Frontal cortex (tissue), 4 donors: Measurements from ENCODE around the gene PYGO2. TPM values are rescaled to one million over a fixed set of nuclear protein-coding genes. Genes with fewer than 3 reads are reported as not detected.
"Not testable (repeated sequence)": the region's sequence is repeated elsewhere in the genome, so short reads cannot be mapped to it uniquely, and the experiment has no call there.

Experiments
- DNase-seq, 2 donors: peaks; one replicate each; pipeline ENCODE4 v3.0.0; 2012; ENCODE audit warnings: low spot score in 2 of 2
- FAIRE-seq: peaks from 2 replicates; lab custom pipeline; 2012; peaks lifted over from hg19 to GRCh38; lab: Jason Lieb, UNC
- small RNA-seq: library from RNA; depleted of rRNA; stranded (forward); fragments of <200 nt; gene quantifications from one replicate; pipeline ENCODE3, GENCODE V24; 2014
- total RNA-seq: library from RNA; depleted of rRNA; stranded (reverse); fragments of >200 nt; gene quantifications from one replicate; pipeline ENCODE4 v1.2.3, GENCODE V29; 2014
- donor health status: control.
- donor health status: control.
- donor health status: control.

Gene PYGO2
- total RNA-seq, 1 donor from 2014 or later, result 9.4 TPM

- FAIRE-seq (no peak), DNase-seq (no peak)
These were observed 35.4 kb downstream of the PYGO2 start for GRCh38 chr1:154926201-154926600.

GRCh38 chr1:154925335-154926170 lies 36.0 kb downstream of the PYGO2 start:
- DNase-seq (no peak), FAIRE-seq (no peak)

GRCh38 chr1:154923695-154924094 lies 37.9 kb downstream of the PYGO2 start:
- no peak for FAIRE-seq

GRCh38 chr1:154913273-154913672 lies 48.3 kb downstream of the PYGO2 start:
- no peak for DNase-seq
- FAIRE-seq, result no peak

More at GRCh38 chr1:154923695-154924094, 37.9 kb downstream of the PYGO2 start:
- DNase-seq, result no peak

GRCh38 chr1:154912755-154913154 lies 48.8 kb downstream of the PYGO2 start:
- no peak for FAIRE-seq
- no peak for DNase-seq

GRCh38 chr1:154911691-154912550 lies 49.7 kb downstream of the PYGO2 start:
- DNase-seq (no peak), FAIRE-seq (no peak)

- DNase-seq (no peak), FAIRE-seq (no peak)
These were observed 50.7 kb downstream of the PYGO2 start for GRCh38 chr1:154910851-154911250.

GRCh38 chr1:154908937-154909336 lies 52.6 kb downstream of the PYGO2 start:
- no peak for DNase-seq
- FAIRE-seq, result no peak

- not testable (repeated sequence) for FAIRE-seq, DNase-seq
These were observed 53.5 kb downstream of the PYGO2 start for GRCh38 chr1:154908129-154908528.

Small RNAs within 50 kb of the gene (small RNA-seq; reads per million reads assigned to genes)
- gene MIR4258 (not detected), gene RF00017 (not detected)

Other genes with a start within 250 kb of the PYGO2 start
- 2.4 TPM for gene KCNN3, start 91.5 kb downstream of the PYGO2 start, total RNA-seq
- 10.2 TPM for gene PMVK, start 25.1 kb downstream of the PYGO2 start, total RNA-seq
- 15.1 TPM for gene PBXIP1, start 5.7 kb downstream of the PYGO2 start, total RNA-seq
- gene SHC1, start 9.0 kb upstream of the PYGO2 start, total RNA-seq, result 6.9 TPM
- 12.6 TPM for gene CKS1B, start 12.9 kb upstream of the PYGO2 start, total RNA-seq
- 17.9 TPM for gene FLAD1, start 21.6 kb upstream of the PYGO2 start, total RNA-seq
- gene LENEP, start 31.8 kb upstream of the PYGO2 start, total RNA-seq, result 1.2 TPM
- 0.82 TPM for gene ZBTB7B, start 41.0 kb upstream of the PYGO2 start, total RNA-seq
- gene DCST2, start 72.0 kb upstream of the PYGO2 start, total RNA-seq, result under 0.01 TPM
- gene DCST1, start 72.0 kb upstream of the PYGO2 start, total RNA-seq, result not detected
- gene ADAM15, start 89.5 kb upstream of the PYGO2 start, total RNA-seq, result 11.8 TPM
- gene EFNA4, start 102.0 kb upstream of the PYGO2 start, total RNA-seq, result 0.82 TPM
- 9.8 TPM for gene EFNA3, start 117.1 kb upstream of the PYGO2 start, total RNA-seq
- gene EFNA1, start 166.1 kb upstream of the PYGO2 start, total RNA-seq, result 4.1 TPM
- gene SLC50A1, start 174.1 kb upstream of the PYGO2 start, total RNA-seq, result 4.9 TPM
- gene DPM3, start 178.7 kb upstream of the PYGO2 start, total RNA-seq, result 15.1 TPM
- gene KRTCAP2, start 211.5 kb upstream of the PYGO2 start, total RNA-seq, result 74.6 TPM
- gene TRIM46, start 212.1 kb upstream of the PYGO2 start, total RNA-seq, result 21.2 TPM
- 7.7 TPM for gene THBS3, start 246.1 kb upstream of the PYGO2 start, total RNA-seq
- gene MTX1, start 246.9 kb upstream of the PYGO2 start, total RNA-seq, result 13.9 TPM